NB4 (cell line): ENCODE measurements around the gene ANO7.

Experiments
- DNase-seq: peaks from one replicate; pipeline ENCODE4 v3.0.0; 2010; ENCODE audit warnings: low read depth
- H3K4me3 ChIP-seq: one replicate; pipeline ENCODE4 v1.5.1; 2011; ENCODE audit warnings: mild to moderate bottlenecking, low read depth, low read length, moderate library complexity
- MYC ChIP-seq: IDR thresholded peaks from 2 replicates; pipeline ENCODE4 v1.6.1; 2011; ENCODE audit warnings: low read depth, low read length
- POLR2A ChIP-seq: IDR thresholded peaks from 2 replicates; pipeline ENCODE4 v1.6.1; 2011; ENCODE audit warnings: mild to moderate bottlenecking; ENCODE audit not compliant: insufficient read length; ENCODE audit errors: extremely low read depth
- TF ChIP-seq, protein P1 (sequence below): IDR thresholded peaks from one replicate; pipeline ENCODE4 v1.5.1; 2012; ENCODE audit warnings: low read depth, low read length
- TF ChIP-seq, protein P2 (sequence below): IDR thresholded peaks from 2 replicates; pipeline ENCODE4 v1.6.1; 2011; ENCODE audit warnings: low read depth, low read length

The ANO7 gene

DNA sequence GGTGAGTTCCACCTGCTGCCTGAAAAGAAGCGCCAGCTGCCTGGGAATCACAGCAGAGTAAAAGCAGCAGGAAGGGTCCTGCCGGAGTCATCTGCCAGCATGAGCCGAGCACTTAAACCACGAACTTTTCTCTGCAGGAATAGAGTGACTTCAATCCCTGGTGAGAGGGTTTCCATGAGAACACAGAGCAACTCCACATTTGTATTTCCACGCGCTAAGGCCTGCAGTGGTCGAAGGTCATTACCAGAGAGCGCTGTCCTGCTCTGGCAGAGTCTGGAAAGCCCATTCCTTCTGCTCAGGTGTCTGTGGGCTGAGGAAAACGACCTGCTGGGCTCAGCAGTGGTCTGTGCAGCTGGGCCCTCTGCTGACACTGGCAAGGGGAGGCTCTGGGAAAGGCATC, 45.9 kb upstream of the ANO7 start:
- no peak for DNase-seq
- H3K4me3 ChIP-seq = no peak overlapping the region
- TF ChIP-seq, protein P1, sequence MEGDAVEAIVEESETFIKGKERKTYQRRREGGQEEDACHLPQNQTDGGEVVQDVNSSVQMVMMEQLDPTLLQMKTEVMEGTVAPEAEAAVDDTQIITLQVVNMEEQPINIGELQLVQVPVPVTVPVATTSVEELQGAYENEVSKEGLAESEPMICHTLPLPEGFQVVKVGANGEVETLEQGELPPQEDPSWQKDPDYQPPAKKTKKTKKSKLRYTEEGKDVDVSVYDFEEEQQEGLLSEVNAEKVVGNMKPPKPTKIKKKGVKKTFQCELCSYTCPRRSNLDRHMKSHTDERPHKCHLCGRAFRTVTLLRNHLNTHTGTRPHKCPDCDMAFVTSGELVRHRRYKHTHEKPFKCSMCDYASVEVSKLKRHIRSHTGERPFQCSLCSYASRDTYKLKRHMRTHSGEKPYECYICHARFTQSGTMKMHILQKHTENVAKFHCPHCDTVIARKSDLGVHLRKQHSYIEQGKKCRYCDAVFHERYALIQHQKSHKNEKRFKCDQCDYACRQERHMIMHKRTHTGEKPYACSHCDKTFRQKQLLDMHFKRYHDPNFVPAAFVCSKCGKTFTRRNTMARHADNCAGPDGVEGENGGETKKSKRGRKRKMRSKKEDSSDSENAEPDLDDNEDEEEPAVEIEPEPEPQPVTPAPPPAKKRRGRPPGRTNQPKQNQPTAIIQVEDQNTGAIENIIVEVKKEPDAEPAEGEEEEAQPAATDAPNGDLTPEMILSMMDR = no peak
- TF ChIP-seq, protein P2, sequence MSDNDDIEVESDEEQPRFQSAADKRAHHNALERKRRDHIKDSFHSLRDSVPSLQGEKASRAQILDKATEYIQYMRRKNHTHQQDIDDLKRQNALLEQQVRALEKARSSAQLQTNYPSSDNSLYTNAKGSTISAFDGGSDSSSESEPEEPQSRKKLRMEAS = no peak
- TF ChIP-seq MYC (no peak), POLR2A (no peak)

DNA sequence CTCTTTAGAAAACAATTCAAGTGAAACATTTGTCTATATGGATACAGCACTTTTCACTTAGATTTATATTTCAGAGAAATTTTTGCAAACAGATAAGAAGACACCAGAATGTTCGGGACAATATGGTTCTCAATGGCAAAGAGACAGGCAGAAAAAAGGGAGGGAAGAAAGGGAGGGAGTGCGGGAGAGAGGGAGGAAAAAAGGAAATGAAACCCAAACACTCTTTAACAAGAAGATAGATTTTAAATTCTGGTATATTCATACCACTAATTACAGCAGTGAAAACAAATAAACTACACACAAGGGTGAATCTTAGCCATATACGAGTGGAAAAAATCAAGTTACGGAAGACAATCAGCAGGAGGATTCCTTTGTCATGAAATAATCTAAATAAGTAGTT, 42.2 kb upstream of the ANO7 start:
- no peak overlapping the region for H3K4me3 ChIP-seq
- no peak for DNase-seq
- TF ChIP-seq, protein P1 = no peak
- TF ChIP-seq MYC (no peak), POLR2A (no peak)
- TF ChIP-seq, protein P2 = no peak

DNA sequence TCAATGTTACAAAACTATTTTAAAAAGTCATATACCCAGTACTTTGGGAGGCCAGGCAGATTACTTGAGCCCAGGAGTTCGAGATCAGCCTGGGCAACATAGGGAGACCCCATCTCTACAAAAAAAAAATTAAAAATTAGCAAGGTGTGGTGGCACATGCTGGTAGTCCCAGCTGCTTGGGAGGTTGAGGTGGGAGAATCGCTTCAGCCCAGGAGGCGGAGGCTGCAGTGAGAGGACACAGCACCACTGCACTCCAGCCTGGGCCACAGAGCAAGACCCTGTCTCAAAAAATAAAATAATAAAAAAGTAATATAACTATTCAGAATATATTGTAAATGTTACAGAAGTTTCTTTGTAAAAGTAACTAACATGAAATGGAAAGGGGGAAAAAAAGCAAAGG, 41.1 kb upstream of the ANO7 start:
- no peak for DNase-seq
- no peak overlapping the region for H3K4me3 ChIP-seq
- TF ChIP-seq, protein P2 = no peak
- TF ChIP-seq POLR2A = no peak
- TF ChIP-seq, protein P1 = no peak

DNA sequence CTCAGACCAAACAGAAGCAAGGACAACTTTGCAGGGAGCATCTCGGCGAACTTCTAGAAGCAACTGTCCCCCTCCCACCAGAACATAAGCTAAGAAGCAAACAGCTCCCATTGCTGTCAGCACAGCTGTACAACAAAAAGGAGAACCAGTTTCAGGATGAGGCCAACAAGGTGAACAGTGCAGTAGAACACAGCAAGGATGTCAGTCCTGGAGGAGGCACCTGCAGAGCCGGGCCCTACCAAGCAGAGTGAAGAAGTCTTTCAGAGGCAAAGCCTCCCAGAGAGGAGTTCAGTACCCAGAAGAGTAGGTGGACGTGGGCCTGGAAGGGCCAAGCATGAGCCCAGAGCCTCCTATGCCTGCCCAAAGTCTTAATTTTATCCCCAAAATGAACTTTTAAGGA, 40.2 kb upstream of the ANO7 start:
- no peak for TF ChIP-seq MYC
- H3K4me3 ChIP-seq = peak overlapping the region; percentile 95
- DNase-seq = peak; percentile 33

DNA sequence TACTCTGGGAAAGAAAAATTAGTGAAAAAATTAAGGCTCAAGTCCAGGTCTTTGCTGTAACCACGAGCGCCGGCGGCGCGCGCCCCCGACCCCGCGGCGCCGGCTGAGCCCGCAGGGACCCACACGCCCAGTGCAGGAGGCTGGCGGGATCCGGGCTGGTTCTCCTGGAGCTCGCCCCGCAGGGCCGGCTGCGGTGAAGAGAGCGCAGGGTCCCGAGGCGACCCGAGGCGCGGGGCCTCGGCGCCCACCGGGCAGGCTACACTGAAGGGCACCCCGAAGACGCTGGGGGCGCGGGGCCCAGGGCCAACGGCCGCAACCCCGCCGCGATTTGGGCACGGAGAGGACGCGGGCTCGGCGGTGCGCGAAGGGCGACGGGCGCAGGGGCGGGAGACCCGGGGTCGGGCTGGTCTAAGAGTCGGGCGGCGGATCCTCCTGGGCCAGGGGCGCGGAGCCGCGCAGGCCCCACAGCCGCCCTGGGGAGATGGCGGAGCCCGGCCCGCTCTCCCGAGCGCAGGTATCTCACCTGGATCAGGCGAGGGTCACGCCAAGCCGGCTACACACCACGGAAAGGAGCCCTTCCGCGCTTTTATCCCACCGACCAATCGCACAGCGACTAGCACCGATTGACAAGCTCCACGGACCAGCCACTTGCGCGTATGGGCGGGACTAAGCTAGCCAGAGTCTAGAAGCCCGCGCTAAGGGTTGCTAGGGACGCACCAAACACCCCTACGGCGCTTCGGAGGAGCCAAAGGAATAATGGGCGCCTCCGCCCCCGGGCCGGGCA, 39.4 kb upstream of the ANO7 start, which contains the start of gene PASK:
Gene PASK, minus strand, starts transcription at position 582 of the 784 bp plus-strand sequence. CDS start 6,440 bp downstream, outside the sequence.
- DNase-seq = peak; percentile 98
- peak within 1 kb of the TSS; percentile 95 for H3K4me3 ChIP-seq
- TF ChIP-seq POLR2A (peak; percentile 15), MYC (0 out of 2 replicates have a peak, but pooled peaks have one; percentile 12)
- TF ChIP-seq, protein P2 = peak; percentile 59
- TF ChIP-seq, protein P1 = no peak

DNA sequence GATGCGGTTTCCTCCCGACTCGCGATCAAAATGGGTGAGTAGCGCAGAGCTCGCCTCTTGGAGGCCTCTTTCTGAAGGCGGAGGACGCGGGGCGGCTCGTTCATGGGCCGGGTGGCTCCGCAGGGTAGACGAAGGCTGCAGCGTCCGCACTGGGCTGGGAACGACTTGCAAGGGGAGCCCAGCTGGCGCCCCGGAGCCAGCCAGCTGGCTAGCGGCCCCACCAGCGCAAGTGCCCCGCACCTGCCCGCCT, 38.9 kb upstream of the ANO7 start:
- DNase-seq = no peak
- TF ChIP-seq, protein P1 = no peak
- H3K4me3 ChIP-seq = peak overlapping the region; percentile 95
